Heart left ventricle (tissue), 16 donors: ENCODE data around the gene SKIC3. TPM values are rescaled to one million over a fixed set of nuclear protein-coding genes. Genes with fewer than 3 reads are reported as not detected.

Experiments used
- ATAC-seq, 4 donors: fragments of 200-7000 bp; cut with Tn5 transposase; one replicate each; pipeline ENCODE4 v1.9.1; 2020 to 2022; ENCODE audit warnings: moderate library complexity in 4 of 4, mild to moderate bottlenecking in 3 of 4, moderate number of reproducible peaks in 1 of 4
- DNase-seq, 5 donors: peaks; one replicate each; pipeline ENCODE4 v3.0.0-alpha.2; 2020
- H3K27ac ChIP-seq, 12 donors: fragments of 200-600 bp; sonication (generic) in 4 of 12; one replicate each; pipeline versions ENCODE4 v1.5.0 to v1.8.0; 2016 to 2022; ENCODE audit warnings: mild to moderate bottlenecking in 2 of 12
- H3K27me3 ChIP-seq, 9 donors: fragments of 200-600 bp; sonication (generic) in 2 of 9; one replicate each; pipeline versions ENCODE4 v1.5.1 to v1.8.0; 2016 to 2022; ENCODE audit warnings: mild to moderate bottlenecking in 3 of 9
- H3K36me3 ChIP-seq, 9 donors: fragments of 200-600 bp; sonication (generic) in 2 of 9; one replicate each; pipeline versions ENCODE4 v1.5.0 to v1.8.0; 2018 to 2022; ENCODE audit warnings: mild to moderate bottlenecking in 2 of 9
- H3K4me1 ChIP-seq, 12 donors: fragments of 200-600 bp; sonication (generic) in 4 of 12; one replicate each; pipeline versions ENCODE4 v1.5.0 to v1.8.0; 2016 to 2022; ENCODE audit warnings: mild to moderate bottlenecking in 3 of 12
- H3K4me3 ChIP-seq, 12 donors: fragments of 200-600 bp; sonication (generic) in 4 of 12; one replicate each; pipeline versions ENCODE4 v1.5.0 to v1.8.0; 2017 to 2022; ENCODE audit warnings: mild to moderate bottlenecking in 9 of 12, moderate library complexity in 4 of 12
- H3K9me3 ChIP-seq, 12 donors: fragments of 200-600 bp; sonication (generic) in 4 of 12; one replicate each; pipeline versions ENCODE4 v1.5.0 to v1.8.0; 2016 to 2022; ENCODE audit warnings: mild to moderate bottlenecking in 1 of 12
- POLR2A ChIP-seq, 2 donors: fragments of 450-650 bp; IDR thresholded peaks; one replicate each; pipeline ENCODE4 v1.6.1; 2017; ENCODE audit warnings: antibody characterized with exemption in 2 of 2, mild to moderate bottlenecking in 2 of 2, moderate library complexity in 2 of 2
- WGBS, 4 donors: extraction: QIAGEN DNeasy Blood & Tissue Kit in 2 of 4; methylation state at CpG; one replicate each; pipeline versions ENCODE4 v1.1.5 to v1.1.7; 2013 to 2018; 5-methylcytosine and 5-hydroxymethylcytosine counted together
- intact Hi-C, 10 donors: fragments of 100-400 bp; cut with DNase I; formaldehyde crosslinking; loops; one replicate each; pipeline versions ENCODE4 v1.11.1 to v1.14.2; 2022
- polyA plus RNA-seq, 2 donors: library from polyadenylated mRNA; stranded (reverse); fragments of 200-250 nt; gene quantifications; one replicate each; pipeline ENCODE4 v1.2.3, GENCODE V29; 2013
- total RNA-seq, 9 donors: library from RNA; depleted of rRNA in 2 of 9; stranded (reverse); fragments of >200 nt in 2 of 9; fragmentation: NEBNext Ultra II Directional in 3 of 9; extraction: Animal tissue kit (Norgen Biotek cat#: 25700) in 3 of 9; gene quantifications; one replicate each; pipeline versions ENCODE4 v1.1.0 to v1.2.4, GENCODE V29; 2016 to 2023
- TF ChIP-seq, protein P1 (sequence below), 12 donors: fragments of 200-600 bp; sonication (generic) in 4 of 12; IDR thresholded peaks; one replicate each; pipeline versions ENCODE4 v1.5.0 to v1.8.0; 2018 to 2022; ENCODE audit warnings: antibody characterized with exemption in 12 of 12, mild to moderate bottlenecking in 5 of 12
- donor health status: ischemic (EF 13 %, LVEDD 7.1; RV severe dilation, severe dysfunction).
- donor health status: healthy with polysubstance abuse.
- donor health status: DM: no; HTN: yes; CAD: no.
- donor health status: DM: no; HTN: no; CAD: no.
- donor health status: ischemic (EF 25% LVEDD 6.9; RV normal size, moderate dysfunction).
- donor health status: ischemic (EF 25% LVEDD 5.7; RV mildly dilated, moderate dysfunction).
- donor health status: healthy.
- donor health status: DM: yes; HTN: yes; CAD: no.
- donor health status: ischemic (EF 35%, LVEDD 5.7; RV mildly dilated, moderate dysfunction).
- donor health status: nonischemic (EF 11% LVEDD 7.7; RV severe dilation, severe dysfunction).
- donor health status: DM: yes; HTN: yes; CAD: no.
- donor health status: PGD.
- donor health status: ischemic (EF 29% LVEDD 5.4; RV normal size, mild dysfunction).
- donor health status: nonischemic (EF 23%, LVEDD 6.1; RV moderate dilation, normal function).

Gene SKIC3
- total and polyA plus RNA-seq, 11 donors: 12.9 to 80.2 (median 64.5) TPM

DNA sequence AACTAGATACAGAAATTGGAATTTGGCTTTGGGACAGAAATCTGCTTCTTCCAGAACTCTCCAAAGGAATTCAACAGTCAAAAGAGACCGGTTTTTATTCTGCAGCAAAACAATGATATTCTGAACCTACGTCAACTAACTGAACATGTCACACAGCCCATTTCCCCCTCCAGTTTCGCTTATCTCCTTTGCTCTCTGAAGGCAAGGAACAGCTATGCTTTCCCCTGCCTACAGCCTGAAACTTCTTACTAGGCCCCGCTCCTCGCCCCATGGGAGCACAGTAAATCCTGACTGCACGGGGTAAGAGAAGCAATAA is 488 bp downstream of the SKIC3 start:
- H3K4me1 ChIP-seq: peaks cover 3 to 26% (median 14%) of the 10 kb centered on the region in 12 donors
- peak overlapping the region; percentile 56 to 92 (median 86) for H3K4me3 ChIP-seq
- TF ChIP-seq POLR2A (IDR thresholded peaks at IDR 0.05): no peak
- TF ChIP-seq, protein P1, sequence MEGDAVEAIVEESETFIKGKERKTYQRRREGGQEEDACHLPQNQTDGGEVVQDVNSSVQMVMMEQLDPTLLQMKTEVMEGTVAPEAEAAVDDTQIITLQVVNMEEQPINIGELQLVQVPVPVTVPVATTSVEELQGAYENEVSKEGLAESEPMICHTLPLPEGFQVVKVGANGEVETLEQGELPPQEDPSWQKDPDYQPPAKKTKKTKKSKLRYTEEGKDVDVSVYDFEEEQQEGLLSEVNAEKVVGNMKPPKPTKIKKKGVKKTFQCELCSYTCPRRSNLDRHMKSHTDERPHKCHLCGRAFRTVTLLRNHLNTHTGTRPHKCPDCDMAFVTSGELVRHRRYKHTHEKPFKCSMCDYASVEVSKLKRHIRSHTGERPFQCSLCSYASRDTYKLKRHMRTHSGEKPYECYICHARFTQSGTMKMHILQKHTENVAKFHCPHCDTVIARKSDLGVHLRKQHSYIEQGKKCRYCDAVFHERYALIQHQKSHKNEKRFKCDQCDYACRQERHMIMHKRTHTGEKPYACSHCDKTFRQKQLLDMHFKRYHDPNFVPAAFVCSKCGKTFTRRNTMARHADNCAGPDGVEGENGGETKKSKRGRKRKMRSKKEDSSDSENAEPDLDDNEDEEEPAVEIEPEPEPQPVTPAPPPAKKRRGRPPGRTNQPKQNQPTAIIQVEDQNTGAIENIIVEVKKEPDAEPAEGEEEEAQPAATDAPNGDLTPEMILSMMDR (IDR thresholded peaks at IDR 0.05): no peak
- intact Hi-C loops: loop anchor here in 5 of 10 donors (2.0 to 10.0 kb wide), 4 partner anchors 67 to 1631 kb away; partner anchors contain the start of genes GPR150 (in 1 of the 5) and RIOK2 (in 1 of the 5)
- H3K27ac ChIP-seq: peak overlapping the region in 11 of 12 donors; percentile 66 to 94 (median 85)
- H3K27me3 ChIP-seq: no peaks in the 10 kb centered on the region
- DNase-seq: no peak
- 0 to 2% (median 1%) methylated on average over 6 of the region's 6 CpGs for WGBS, 4 donors
- no peaks in the 10 kb centered on the region for H3K9me3 ChIP-seq
- no peak for ATAC-seq
- peaks cover 0 to 24% (median 15%) of the 10 kb centered on the region in 9 donors for H3K36me3 ChIP-seq

DNA sequence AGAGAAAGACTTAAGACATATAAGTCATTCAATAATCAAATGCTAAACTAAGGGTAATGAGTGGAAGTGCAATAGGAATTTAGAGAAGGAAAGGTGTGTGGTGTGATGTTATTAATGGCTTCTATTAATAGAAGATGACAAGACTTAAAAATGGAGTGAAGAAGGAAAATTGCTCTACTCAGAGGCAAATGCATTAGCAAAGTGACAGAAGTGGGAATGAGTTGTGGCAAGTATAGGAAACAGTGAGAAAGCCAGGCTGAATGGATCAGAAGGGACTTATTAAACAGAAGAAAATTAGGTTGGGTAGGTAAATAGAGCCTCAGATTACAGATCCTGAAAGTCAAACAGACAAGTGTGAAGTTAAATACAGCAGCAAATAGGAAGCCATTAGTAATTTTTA is 5.7 kb downstream of the SKIC3 start:
- peaks cover 0 to 77% (median 67%) of the 10 kb centered on the region in 9 donors for H3K36me3 ChIP-seq
- TF ChIP-seq, protein P1 (IDR thresholded peaks at IDR 0.05): no peak
- no peak for TF ChIP-seq POLR2A (IDR thresholded peaks at IDR 0.05)
- no peak overlapping the region for H3K27ac ChIP-seq
- no peak overlapping the region for H3K4me3 ChIP-seq
- no peaks in the 10 kb centered on the region for H3K9me3 ChIP-seq
- no peak for ATAC-seq
- no peak for DNase-seq
- no peaks in the 10 kb centered on the region for H3K27me3 ChIP-seq
- H3K4me1 ChIP-seq: peaks cover 0 to 19% (median 8%) of the 10 kb centered on the region in 12 donors
- intact Hi-C loops: no loop called here

DNA sequence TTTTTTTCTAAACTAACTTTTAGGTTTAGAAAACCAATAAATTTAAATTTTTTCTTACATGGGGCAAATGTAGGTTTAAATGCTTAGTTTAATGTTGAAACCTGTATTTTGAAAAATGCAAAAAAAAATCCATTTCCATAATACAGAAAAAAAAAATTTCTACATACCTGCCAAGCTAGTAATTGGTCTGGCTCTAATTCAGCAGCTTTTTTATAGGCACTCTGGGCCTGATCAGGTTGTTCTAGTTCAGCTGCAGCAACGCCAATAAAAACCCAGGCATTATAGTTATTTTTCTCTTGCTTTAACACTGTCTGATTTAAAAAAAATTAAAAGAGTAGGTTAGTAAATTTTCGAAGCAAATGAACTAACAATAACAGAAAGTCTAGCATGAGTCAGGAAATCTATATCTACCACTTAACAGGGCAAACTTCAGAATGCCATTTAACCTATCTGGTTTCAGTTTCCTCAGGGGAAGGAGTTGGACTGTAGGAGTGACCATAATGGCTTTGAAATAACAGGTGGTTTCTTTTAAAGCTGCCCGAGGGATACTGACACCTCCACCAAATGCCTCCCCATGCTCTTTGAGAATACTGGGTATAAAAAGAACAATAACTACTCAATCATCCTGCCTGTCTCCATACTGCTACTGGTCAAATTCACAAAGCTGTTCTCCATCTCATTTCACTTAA is 11.6 kb downstream of the SKIC3 start:
- Histone ChIP-seq H3K4me1 (peaks cover 0 to 17% (median 6%) of the 10 kb centered on the region in 12 donors), H3K36me3 (peaks cover 0 to 100% (median 93%) of the 10 kb centered on the region in 9 donors), H3K4me3 (no peak overlapping the region), H3K27me3 (no peaks in the 10 kb centered on the region), H3K9me3 (no peaks in the 10 kb centered on the region), H3K27ac (no peak overlapping the region)
- TF ChIP-seq POLR2A (IDR thresholded peaks at IDR 0.05): no peak
- TF ChIP-seq, protein P1 (IDR thresholded peaks at IDR 0.05): no peak
- peak in 2 of 4 donors; percentile 33 to 36 for ATAC-seq
- DNase-seq: no peak
- intact Hi-C loops: no loop called here
- WGBS, 4 donors: 49 to 61% (median 53%) methylated on average over 3 of the region's 3 CpGs

DNA sequence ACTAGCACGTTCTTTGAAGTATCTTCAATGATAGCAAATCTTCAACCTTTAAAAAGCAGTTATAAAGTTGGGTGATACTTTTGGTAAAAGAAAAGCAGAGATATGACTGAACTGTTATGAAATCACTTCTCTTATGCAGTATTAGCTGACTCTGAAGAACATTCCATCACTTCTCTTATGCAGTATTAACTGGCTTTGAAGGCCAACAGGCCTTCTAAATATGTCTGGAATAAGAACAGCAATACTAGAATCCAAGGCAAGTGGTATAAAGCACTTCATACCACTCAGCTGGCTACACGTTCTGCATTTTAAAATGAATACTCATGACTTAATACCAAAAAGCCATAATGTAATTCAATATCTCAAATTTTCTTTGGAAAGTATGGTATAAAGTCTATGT is 17.3 kb downstream of the SKIC3 start:
- ATAC-seq: no peak

More for the DNA sequence above, 17.3 kb downstream of the SKIC3 start:
- peaks cover 0 to 9% (median 0%) of the 10 kb centered on the region in 12 donors for H3K4me1 ChIP-seq
- H3K9me3 ChIP-seq: no peaks in the 10 kb centered on the region
- 50 to 69% (median 64%) methylated on average over 2 of the region's 2 CpGs for WGBS, 4 donors
- no peaks in the 10 kb centered on the region for H3K27me3 ChIP-seq
- no peak overlapping the region for H3K4me3 ChIP-seq
- H3K27ac ChIP-seq: no peak overlapping the region
- H3K36me3 ChIP-seq: peaks cover 0 to 96% (median 82%) of the 10 kb centered on the region in 9 donors
- TF ChIP-seq, protein P1 (IDR thresholded peaks at IDR 0.05): no peak
- no peak for TF ChIP-seq POLR2A (IDR thresholded peaks at IDR 0.05)
- intact Hi-C loops: loop anchor here in 1 of 10 donors (10.0 kb wide), 1 partner anchor 1637 kb away; no protein-coding TSS in a partner anchor
- no peak for DNase-seq
